Activated effector memory CD4-positive, alpha-beta T cell treated with Interleukin-2 at 50 U/mL for 16 hours (primary cell): Measurements from ENCODE around the gene CYP27C1.

ENCODE experiments used
- DNase-seq: peaks from one replicate; pipeline ENCODE4 v3.0.0-alpha.2; 2020

CYP27C1 gene

DNA sequence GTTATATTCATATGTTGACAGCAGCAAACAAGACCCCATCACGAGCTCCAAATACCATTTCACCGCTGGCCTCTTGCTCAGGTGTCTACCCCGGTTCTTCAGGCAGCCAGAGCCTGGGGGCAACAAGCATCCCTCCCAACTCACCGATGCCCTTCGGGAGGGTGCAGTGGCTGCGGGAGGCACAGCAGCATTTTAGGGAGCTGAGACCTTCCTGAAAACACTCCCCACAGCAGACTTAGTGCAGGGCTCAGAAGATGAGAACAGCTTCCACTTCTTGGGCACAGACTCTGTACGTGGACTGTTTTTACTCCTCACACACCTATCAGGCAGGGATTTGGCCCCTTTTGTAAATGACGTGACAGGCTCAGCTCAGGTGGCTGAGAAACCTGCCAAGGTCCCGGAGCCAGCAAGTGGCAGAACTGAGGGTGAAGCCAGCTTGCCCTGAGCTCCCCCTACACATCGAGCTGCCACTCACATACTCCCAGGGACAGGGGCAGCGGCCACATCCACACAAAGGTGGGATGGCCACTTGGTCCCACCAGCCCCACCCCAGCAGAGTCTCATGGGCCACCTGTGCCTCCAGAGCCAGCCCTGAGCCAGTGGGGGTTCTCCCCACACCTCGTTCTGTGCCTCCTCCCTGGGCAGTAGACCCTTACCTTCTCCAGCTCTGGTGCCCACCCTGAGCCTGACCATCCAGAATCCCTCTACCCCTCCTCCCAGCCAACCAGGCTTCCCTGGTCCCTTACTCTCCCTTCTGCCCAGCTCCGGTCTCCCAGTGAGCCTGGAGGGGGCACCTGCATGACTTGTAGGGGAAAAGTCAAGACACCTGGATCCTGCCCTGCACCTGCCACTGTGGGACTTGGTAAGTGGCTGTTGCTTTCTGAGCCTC, 28.5 kb downstream of the CYP27C1 start:
- no peak for DNase-seq

DNA sequence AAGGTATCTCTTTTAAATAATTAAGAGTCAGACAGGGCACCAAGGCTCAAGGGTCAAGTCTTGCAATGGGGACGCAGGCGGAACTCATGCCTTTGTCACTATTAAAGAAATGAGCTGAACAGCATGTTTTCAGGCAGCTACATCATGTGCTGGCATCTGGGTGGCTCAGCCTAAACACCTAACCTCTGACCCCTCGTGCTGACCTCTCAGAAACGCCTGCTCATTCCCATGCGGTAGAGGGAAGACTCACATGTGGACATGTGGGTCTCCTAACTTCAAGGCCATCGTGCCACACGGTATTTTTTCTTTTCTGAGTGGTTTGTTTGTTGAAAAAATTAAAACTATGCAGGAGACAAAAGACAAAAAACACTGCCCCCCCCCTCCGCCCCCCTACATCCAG, 31.3 kb downstream of the CYP27C1 start:
- DNase-seq, result no peak

DNA sequence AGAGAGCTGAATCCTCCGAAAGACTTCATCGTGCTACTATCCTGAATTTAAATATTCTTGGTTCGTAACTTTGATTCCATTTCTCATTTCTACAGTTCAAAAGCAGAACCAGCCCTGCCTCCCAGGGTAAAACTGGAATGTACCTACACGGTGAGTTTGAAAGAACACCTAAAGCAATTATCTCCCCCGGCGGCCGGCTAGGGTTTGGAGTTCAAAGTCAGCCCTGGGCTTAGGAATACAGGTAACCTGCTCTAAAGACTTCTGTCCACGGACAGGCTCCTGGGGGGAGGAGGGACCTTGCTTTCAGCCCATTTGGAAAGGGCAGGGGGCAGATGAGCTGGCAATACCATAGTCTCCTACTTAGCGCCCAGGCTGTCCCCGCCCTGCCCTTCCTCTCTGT, 32.3 kb downstream of the CYP27C1 start:
- no peak for DNase-seq

DNA sequence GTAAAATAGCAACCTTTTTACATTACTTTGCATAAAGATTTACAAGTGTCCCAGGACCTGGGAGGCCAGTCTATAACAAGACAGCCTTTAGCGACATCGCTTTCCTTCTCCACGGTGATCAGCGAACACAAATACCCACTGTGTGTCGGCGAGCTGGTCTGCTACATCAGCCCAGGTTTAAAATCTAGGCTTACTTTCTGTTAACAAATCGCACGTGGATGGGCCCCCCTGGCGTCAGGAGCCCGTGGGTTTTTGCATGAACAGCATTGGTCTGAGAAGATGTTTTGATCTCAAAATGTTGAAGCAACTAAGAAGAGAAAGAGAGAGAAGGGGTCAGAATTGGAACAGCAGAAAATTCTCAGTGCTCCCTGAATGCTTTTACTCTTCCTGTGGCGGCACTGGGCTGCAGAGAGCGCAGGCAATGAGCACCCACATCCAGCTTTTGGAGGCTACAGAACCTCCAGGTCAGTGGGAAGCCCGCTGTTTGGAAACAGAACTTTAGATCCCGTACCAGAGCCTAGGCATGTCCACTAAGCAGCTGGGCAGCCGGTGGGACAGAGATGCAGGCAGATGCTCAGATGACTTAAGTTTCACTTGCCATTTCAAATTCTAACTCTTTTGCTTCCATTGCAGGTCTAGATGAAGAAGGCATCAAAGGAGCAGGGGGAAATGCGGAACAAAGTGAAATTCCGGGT, 32.9 kb downstream of the CYP27C1 start:
- no peak for DNase-seq

DNA sequence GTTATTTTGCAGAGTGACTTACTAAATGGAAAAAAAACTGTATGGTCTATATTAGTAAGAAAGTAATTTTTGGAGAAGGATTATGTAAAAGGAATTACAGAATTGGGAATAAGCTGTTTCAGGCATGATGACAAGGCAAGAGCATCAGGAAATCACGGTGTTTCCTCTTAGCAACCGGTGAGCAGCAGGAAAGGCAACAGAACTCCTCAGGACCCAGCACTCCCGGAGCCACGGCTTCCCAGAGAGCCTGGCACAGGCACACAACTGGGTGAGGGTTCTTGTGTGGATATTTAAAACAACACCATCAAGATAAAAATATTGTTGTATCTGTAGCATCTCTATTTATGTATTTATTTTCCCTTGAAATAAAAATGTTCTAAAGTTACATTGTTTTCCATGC, 34.4 kb downstream of the CYP27C1 start:
- DNase-seq, result no peak

DNA sequence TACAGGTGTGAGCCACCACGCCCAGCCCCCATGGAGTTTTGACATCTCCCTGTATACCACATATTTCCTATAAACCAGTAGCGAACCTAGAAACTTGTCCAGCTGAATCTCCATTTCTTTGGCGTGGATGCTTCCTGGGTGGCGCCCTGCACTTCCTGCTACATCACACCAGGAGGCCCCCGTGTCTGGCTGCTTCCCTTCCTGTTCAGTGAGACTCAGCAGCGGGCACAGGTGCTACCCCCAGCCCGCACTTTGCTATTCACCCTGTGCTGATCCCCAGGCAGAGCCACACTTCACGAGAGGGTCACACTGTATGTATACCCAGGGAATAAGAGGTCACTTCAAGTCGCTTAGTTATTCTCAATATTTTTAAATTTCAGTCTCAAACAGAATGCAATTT, 35.0 kb downstream of the CYP27C1 start:
- DNase-seq, result no peak

DNA sequence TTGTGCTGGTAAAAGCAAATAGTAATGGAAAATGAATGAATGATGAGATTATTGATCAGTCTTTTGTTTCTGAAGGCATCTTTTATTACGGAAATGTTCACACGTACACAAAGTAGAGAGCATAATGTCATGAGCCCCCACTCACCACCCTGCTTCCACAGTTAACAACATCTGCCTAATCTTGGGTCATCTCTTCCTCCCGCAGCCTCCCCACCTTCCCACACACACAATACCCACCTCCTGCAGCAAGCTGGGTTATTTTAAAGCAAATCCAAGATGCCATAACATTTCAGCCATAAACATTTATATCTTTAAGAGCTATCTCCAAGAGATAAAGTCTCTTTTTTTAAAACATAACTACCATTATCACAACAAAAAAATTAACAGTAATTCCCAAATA, 36.3 kb downstream of the CYP27C1 start:
- no peak for DNase-seq

DNA sequence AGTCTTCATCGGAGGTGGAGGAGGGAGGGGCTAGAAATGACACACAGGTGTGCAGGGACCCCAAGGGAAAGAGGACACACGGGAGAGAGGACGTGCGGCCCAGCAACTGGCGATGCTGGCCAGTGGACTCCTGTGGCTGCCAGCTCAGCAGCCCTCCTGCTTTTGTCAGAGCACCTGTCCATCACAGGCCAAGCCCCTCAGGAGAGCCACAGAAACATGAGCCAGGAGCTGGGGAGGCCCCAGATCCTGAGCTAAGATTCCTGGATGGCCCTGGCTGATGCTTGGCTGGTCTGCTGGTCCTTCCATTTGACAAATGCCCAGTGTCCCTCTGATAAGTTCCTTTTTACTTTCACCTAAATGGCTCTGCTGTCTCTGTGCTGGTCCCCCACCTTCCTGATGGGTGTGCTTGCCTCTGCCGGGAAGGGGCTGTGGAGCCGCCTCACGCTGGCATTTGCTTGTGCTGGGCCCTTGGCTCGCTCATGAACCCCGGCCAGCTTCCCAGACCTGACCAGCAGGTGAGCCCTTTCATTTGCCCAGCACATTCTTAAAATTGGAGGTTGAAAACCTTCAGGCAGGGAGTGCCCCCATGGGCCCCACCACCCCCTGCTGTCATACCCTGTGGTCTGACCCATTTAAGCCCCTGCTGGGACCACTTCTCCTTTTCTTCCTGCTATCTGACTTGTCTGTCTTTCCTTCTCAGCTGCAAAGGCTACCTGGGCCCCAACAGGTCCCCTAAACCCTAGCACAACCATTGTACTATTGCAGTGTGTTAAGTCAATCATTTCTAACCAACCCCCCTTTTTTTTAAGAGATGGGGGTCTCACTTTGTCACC, 37.3 kb downstream of the CYP27C1 start:
- no peak for DNase-seq

DNA sequence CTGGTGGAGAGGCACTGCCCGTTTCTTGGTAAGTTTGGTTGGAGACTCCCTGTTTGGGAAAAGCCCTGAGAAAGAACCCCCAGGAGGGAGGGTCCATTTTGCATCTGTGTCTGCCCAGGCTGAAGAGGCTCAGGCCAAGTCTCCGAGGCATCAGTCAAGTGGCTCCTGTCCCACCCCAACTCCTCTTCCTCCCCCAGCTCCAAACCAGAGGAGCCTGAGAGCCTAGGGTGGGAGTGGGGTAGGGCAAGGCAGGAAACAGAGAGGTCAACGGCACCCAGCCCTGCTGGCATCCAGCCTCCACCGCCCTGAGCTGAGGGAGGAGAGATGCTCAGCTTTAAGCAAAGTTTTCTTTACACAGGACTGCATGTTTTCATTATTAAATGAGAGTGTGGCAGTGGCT, 38.2 kb downstream of the CYP27C1 start:
- DNase-seq, result no peak

DNA sequence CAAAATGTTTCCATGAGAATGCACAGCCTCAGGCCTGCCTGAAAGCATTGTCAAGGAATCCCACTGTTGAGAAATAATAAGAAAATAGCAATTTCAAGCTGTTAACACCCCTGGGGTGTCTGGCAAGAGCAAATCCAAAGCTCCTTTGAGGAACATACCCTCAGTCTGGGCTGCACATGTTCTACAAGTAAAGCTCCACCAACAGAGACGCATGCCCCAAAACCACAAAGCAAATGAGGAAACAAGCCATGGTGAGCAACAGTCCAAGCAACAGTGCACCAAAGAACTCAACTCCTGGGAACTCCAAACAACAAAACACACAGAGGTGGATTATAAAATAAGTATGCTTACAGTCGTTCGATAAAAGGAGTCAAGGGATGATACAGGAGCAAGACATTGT, 40.3 kb downstream of the CYP27C1 start:
- no peak for DNase-seq

DNA sequence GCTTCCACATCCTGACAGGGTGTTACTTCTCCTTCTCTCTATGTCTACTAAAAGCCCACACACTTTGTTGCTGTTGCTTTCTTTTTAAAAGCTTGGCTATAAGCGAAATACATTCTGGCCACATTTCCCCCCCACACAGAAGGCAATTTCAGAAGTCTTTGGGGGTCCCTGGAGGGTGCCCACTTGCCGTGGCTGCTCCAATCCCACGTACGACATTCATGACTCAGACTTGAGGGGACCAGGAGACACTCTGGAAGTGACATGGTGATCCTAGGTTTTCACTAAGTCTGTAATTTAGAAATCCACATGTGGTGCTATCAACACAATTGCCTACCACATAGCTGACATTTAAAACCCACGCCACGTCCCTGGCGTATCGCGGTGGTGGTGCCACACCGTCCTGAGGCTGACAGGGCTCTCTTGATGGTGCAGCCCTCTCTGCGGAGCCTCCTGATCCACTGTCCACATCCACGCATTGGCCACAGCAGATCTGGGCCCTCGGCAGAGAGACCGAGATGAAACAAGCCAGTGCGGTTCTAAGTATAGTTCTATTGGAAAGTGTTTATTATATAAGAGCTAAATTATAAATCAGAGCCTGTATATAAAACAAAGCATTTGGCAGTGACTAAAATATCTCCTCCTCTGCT, 42.4 kb downstream of the CYP27C1 start:
- DNase-seq, result no peak

DNA sequence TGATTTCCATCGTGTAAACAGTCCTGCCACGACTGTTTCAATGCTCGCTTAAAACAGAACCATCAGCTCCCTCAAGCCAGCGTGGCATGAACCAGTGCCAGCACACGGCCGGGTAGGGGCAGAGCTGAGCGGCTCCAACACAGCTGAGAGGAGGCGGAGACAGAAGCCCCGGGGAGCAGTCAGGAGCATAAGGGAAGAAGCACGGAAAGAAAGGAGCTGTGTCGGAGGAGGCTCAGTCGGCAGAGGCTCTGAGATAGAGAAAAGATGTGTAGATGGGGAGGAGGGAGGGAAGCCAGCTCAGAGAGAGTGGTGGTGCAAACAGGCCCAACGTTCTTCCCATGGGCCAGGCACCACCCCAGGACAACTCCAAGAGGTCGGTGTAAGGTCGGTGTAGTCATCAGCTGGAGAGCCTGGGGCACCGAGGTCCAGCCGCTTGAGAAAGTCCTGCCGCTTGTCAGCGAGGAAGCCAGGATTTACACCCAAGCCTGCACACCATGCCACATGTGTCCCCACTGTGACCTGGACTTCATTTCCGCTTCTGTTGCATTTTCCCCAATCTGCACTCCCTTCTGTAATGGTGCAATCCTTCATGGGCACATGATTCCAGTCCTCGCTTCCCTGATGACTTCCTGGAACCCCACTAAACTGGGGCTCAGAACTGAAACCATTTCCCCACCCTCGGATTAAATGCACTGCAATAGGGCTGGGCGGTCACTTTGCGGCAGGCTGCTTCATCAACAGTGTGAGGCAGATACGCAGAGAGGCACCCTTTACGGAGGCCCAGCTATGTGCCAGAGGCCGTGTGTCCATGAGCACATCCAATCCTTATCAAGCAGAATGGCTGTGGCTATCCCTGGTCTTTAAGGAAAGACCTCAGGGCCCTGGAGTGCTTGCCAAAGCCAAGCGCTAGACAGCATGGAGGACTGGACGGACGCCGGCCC, 43.5 kb downstream of the CYP27C1 start:
- no peak for DNase-seq

DNA sequence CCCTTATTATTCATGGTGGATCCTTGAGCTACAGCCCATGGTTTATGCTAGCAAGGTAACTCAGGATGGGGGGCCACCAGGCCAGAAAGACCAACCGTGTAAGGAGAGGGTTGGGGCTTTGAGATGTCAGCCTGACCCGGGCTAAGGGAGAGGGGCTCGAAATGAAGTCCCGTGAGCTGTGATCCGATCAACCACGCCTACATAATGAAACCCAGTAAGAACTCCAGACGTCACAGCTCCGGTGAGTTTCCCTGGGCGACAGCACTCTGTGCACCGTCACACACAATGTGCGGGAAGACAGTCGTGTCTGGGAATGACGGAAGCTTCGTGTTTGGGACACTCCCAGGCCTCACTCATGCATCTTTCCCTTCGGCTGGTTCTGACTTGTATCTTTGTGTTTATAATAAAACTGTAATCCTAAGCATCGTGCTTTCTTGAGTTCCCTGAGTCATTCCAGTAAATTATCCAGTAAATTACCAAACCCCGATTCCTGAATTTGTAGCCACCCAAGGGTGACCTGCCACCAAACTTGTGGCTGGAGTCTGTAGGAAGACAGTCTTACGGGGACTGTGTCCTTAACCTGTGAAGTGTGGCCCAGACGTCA, 44.2 kb downstream of the CYP27C1 start:
- DNase-seq, result no peak

DNA sequence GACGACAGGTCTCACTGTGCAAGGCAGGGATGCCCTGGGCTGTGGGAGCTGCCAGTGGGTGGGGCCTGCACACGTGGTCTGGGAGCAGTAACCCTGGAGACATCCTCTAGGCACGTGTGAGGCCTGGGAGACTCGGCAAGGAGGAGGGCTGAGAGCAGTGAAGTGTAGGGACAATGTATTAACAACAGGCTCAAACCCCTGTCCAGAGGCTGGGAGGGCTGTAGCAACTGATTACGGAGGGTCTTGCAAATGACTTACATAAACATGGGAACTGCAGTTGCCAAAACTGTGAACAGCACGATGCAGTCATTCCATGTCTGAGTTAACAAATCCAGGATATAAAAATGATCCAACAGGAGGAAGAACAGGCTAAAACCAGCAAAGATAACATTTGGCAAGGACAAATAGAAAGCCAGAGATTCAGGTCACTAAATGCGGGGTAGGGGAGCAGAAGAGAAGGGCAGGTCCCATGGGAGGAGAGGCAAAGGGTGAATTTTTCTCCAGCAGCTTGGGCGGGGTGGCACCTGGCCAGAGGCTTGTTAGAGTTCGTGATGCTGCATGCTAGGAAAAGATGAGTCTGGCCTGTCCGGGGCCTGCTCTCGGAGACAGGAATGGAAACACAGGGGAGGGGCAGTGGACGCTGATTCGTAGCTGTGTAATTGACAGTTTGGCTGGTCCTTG, 44.9 kb downstream of the CYP27C1 start:
- DNase-seq, result no peak

DNA sequence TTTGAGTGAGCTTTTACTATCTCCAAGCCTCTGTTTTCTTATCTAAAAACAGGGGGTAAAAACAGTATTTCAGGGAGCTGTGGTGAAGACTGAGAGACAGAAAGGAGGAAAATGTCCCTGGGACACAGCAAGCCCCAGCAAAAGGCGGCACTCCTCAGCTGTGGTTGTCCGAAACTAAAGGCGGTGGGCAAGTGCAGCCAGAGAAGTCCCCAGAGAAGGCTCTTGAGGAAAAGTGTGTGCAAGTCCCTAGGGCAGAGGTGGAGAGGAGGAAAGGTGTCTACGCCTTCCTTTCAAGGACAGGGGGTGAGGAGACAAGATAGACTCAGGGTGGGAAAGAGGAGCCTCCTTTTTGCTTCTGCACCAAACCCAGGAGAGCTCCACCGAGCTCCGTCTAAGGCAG, 45.5 kb downstream of the CYP27C1 start:
- no peak for DNase-seq

DNA sequence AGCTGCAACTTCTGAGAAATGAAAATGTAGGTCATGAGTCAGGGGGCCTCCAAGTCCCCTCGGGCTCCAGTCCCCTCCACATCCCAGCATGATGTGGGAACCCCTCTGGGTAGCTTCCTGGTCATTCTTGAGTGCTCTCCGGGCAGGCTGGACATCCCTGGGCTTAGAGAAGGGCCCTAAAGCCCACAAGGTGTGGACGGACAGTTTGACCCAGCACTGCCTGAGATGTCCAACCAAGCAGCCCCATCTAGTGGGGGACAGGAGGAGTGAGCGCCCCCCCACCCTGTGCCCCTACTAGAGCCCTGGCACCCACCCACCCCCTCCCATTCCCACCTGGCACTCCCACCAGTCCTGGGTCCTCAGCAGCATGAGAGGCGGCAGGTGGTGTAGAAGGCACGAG, 46.0 kb downstream of the CYP27C1 start:
- DNase-seq, result no peak

DNA sequence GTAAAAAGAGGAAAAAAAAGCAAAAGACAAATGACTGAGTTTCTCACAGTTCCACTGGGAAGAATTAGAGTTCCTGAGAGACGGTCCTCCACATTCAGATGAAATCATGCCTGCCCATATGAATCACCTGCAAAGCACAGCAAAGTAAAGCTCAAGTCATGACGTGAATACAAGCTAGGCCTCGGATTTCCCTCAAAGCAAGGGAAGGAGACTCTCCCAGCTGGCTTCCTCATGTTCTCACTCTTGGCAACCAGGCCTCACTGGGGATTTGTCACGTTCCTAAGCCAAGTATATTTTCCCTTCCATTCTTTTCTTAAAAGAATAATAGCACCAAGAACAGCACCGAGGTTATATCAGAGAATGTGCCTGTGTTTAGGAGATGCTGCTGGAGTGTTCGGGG, 47.0 kb downstream of the CYP27C1 start:
- no peak for DNase-seq

DNA sequence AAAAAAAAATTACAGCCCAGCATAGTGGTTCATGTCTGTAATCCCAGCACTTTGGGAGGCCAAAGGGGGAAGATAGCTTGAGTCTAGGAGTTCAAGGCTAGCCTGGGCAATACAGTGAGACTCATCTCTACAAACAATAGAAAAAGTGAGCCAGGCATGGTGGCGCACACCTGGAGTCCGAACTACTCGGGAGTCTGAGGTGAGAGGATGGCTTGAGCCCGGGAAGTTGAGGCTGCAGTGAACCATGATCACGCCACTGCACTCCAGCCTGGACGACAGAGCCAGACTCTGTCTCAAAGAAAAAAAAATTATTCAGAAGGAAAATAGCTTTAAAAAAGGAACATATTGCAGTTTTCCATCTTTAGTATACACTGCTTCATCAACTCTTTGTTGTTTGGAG, 47.8 kb downstream of the CYP27C1 start:
- no peak for DNase-seq

DNA sequence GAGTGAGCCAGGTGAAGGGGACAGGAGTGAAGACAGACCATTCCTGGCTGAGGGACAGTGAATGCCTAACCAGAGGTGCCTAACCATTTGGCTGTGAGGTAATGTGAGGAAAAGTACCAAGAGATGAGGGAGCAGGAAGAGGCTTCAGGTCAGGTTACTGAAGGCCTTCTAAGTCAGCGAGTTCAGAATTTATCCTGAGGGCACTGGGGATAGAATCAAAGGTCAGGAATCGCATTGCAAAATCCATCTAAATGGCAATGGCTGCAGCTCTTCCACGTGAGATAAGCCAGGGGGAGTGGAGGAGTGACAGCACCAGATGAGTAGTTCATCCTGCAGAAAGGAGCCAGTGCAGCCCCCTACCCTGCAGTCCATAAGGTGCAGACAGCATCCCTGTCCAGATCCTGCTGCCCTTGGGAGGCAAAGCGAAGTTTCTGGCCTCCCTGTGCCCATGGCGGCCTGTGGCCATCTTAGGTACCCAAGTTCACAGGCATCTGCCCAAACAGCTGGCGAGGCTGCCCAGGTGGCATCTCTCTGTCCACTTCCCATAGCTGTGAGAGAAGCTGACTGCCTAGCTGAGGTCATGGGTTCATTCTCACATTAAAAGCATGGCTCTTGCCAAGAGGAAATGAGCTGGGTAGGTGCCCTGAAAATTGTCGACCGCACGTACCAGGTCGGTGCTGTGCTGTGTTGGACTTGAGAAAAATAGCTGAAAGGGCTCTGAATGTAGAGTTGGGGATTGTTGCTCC, 49.5 kb downstream of the CYP27C1 start:
- no peak for DNase-seq

DNA sequence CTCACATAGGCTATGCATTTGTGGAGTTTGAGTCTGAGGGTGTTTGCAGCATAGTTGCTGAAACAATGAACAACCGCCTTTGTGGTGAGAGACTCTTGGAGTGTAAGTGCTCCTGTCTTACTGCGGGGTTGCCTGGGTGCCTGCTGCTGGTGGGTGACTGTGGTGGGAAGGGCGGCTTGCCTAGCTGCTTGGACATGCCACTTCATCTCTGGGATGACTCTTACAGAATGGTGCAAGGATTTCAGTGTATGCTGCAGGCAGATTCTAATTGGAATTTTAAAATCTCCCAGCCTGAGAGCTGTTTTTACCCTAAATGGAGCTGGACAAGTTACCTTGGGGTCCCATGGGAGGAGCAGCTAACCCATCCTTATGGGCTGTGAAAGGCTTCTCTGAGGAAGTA, 50.1 kb downstream of the CYP27C1 start:
- no peak for DNase-seq
